GM23248 (cell line): Measurements from ENCODE around the gene MMP23B. TPM values are rescaled to one million over a fixed set of nuclear protein-coding genes. Genes with fewer than 3 reads are reported as not detected.

Source experiments
- DNase-seq: peaks from one replicate; pipeline ENCODE4 v3.0.0-alpha.2; 2015
- H2AFZ ChIP-seq: fragments of 200-600 bp; sonication (generic); 2 replicates; pipeline ENCODE4 v1.6.1; 2016; ENCODE audit warnings: antibody characterized with exemption
- H3F3A ChIP-seq: fragments of 200-600 bp; sonication (generic); 2 replicates; pipeline ENCODE4 v1.6.1; 2016; ENCODE audit warnings: mild to moderate bottlenecking, antibody characterized with exemption, mixed run types; ENCODE audit not compliant: insufficient read depth
- H3K27ac ChIP-seq: fragments of 200-600 bp; sonication (generic); 2 replicates; pipeline ENCODE4 v1.5.1; 2016; ENCODE audit warnings: mild to moderate bottlenecking
- H3K27me3 ChIP-seq: fragments of 200-600 bp; sonication (generic); replicated peaks from 2 replicates; pipeline ENCODE4 v1.6.1; 2016; ENCODE audit warnings: mild to moderate bottlenecking; ENCODE audit not compliant: insufficient read depth
- H3K36me3 ChIP-seq: fragments of 200-600 bp; sonication (generic); 2 replicates; pipeline ENCODE4 v1.6.1; 2016; ENCODE audit warnings: low read depth, mild to moderate bottlenecking
- H3K4me1 ChIP-seq: fragments of 200-600 bp; sonication (generic); 2 replicates; pipeline ENCODE4 v1.6.1; 2016; ENCODE audit warnings: mild to moderate bottlenecking; ENCODE audit not compliant: insufficient read depth
- H3K4me2 ChIP-seq: fragments of 200-600 bp; sonication (generic); one replicate; pipeline ENCODE4 v1.6.1; 2016; ENCODE audit warnings: mild to moderate bottlenecking; ENCODE audit not compliant: unreplicated experiment
- H3K4me3 ChIP-seq: fragments of 200-600 bp; sonication (generic); 2 replicates; pipeline ENCODE4 v1.5.1; 2016; ENCODE audit warnings: mild to moderate bottlenecking
- H3K79me2 ChIP-seq: fragments of 200-600 bp; sonication (generic); 2 replicates; pipeline ENCODE4 v1.6.1; 2016; ENCODE audit warnings: mild to moderate bottlenecking; ENCODE audit not compliant: insufficient read depth
- H3K9ac ChIP-seq: fragments of 200-600 bp; sonication (generic); 2 replicates; pipeline ENCODE4 v1.6.1; 2016; ENCODE audit warnings: mild to moderate bottlenecking
- H3K9me2 ChIP-seq: fragments of 200-600 bp; sonication (generic); 2 replicates; pipeline ENCODE4 v1.6.1; 2016; ENCODE audit warnings: mixed run types, mild to moderate bottlenecking, moderate library complexity; ENCODE audit not compliant: insufficient read depth
- H3K9me3 ChIP-seq: fragments of 200-600 bp; sonication (generic); one replicate; pipeline ENCODE4 v1.6.1; 2017; ENCODE audit warnings: low read depth
- H4K20me1 ChIP-seq: fragments of 200-600 bp; sonication (generic); 2 replicates; pipeline ENCODE4 v1.6.0; 2016; ENCODE audit not compliant: insufficient read depth
- EZH2 ChIP-seq: fragments of 200-600 bp; sonication (generic); IDR thresholded peaks from 2 replicates; pipeline ENCODE4 v1.6.1; 2018; ENCODE audit warnings: antibody characterized with exemption, mild to moderate bottlenecking; ENCODE audit not compliant: insufficient read depth, poor library complexity, severe bottlenecking
- EZH2phosphoT487 ChIP-seq: fragments of 200-600 bp; sonication (generic); IDR thresholded peaks from 2 replicates; pipeline ENCODE4 v1.6.1; 2018; ENCODE audit warnings: antibody characterized with exemption, moderate library complexity, mild to moderate bottlenecking, low read depth; ENCODE audit not compliant: insufficient read depth
- WGBS, 2 experiments: methylation state at CpG; one replicate each; pipeline ENCODE4 v1.1.6; 2015 to 2017; ENCODE audit warnings: low lambda C conversion rate in 2 of 2, low coverage in 1 of 2; ENCODE audit errors: missing lambda C conversion rate in 2 of 2; 5-methylcytosine and 5-hydroxymethylcytosine counted together
- in situ Hi-C: fragments of 300-500 bp; cut with MboI; formaldehyde crosslinking; loops from 2 replicates; pipeline ENCODE4 v1.15.0; 2020
- polyA plus RNA-seq: library from polyadenylated mRNA; unstranded; fragments of >200 nt; fragmentation: Nextera tagmentation; extraction: Ambion mirVana; gene quantifications from 2 replicates; pipeline ENCODE4 v1.2.1, GENCODE V29; 2016
- total RNA-seq: library from RNA; depleted of rRNA; stranded (reverse); fragments of >200 nt; shearing (Covaris generic); gene quantifications from 2 replicates; pipeline ENCODE4 v1.2.3, GENCODE V29; 2014

Gene MMP23B
- total and polyA plus RNA-seq, 2 experiments from 2014 or later: 1.1 TPM; not detected in 1

DNA sequence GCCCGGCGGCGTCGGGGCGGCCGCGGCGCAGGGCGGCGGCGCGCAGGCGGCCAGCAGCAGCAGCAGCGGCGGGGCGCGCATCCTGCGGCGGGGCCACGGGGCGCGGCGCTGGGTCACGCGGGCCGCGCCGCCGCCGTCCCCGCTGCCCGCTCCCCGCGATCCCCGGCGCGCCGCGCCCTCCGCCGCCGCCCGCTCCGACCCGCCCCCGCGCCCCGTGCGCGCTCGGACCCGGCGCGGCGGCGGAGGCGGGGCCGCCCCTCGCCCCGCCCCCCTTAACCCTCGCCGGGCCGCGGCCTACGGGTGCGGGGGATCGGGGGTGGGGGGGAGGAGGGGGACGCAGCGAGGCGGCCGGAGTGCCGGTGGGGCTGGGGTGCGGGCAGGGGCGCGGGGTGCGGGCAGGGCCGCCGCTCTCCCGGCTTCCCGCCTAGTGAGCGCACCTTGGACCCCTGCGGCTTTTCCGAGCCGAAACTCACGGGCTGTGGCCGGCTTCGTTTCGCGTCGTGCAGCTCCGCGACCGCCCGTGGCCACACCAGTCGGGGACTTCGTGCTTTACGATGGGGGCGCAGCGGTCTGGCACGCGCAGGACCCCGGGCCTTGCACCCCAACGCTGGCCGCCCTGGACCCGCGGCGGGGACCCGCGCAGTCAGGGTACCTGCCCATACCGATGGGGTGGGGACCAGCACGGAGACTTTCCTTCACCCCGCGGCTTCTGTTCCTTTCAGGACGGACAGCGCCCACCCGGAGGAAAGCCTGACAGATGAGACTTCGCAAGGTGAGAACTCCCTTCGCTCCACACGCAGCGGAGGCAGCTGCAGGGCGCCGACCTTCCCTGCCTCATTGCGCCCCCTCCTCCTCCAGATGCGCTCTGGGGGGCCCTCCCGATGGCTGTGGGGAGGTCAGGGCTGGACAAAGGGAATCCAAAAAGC lies 31.8 kb upstream of the MMP23B start, which contains the start of gene FNDC10:
FNDC10 (minus strand) TSS at position 201 of the 926 bp plus-strand sequence; CDS start at position 81, 120 bp downstream.
- no peaks in the 10 kb centered on the region for H3K9me2 ChIP-seq
- peak; percentile 49 for DNase-seq
- peaks cover 12% of the 10 kb centered on the region; the same call in 1 of the 2 replicates for H3K27me3 ChIP-seq
- H3K4me1 ChIP-seq: no peaks in the 10 kb centered on the region
- TF ChIP-seq EZH2phosphoT487: no peak
- TF ChIP-seq EZH2: no peak
- H3K9ac ChIP-seq: no peak within 1 kb of the TSS
- H2AFZ ChIP-seq: peak within 1 kb of the TSS; percentile 67
- H3K4me2 ChIP-seq: peak within 1 kb of the TSS; percentile 54
- no peaks in the 10 kb centered on the region for H3K79me2 ChIP-seq
- no peaks in the 10 kb centered on the region for H4K20me1 ChIP-seq
- in situ Hi-C loops: no loop called here
- H3K9me3 ChIP-seq: no peaks in the 10 kb centered on the region
- H3F3A ChIP-seq: 0 out of 2 replicates have a peak, but pooled peaks cover 4% of the 10 kb centered on the region
- peak within 1 kb of the TSS; percentile 63 for H3K4me3 ChIP-seq
- H3K27ac ChIP-seq: no peak within 1 kb of the TSS
- 4 to 7% methylated on average over 34 to 39 of the region's 125 CpGs for WGBS, 2 experiments
- no peaks in the 10 kb centered on the region for H3K36me3 ChIP-seq

DNA sequence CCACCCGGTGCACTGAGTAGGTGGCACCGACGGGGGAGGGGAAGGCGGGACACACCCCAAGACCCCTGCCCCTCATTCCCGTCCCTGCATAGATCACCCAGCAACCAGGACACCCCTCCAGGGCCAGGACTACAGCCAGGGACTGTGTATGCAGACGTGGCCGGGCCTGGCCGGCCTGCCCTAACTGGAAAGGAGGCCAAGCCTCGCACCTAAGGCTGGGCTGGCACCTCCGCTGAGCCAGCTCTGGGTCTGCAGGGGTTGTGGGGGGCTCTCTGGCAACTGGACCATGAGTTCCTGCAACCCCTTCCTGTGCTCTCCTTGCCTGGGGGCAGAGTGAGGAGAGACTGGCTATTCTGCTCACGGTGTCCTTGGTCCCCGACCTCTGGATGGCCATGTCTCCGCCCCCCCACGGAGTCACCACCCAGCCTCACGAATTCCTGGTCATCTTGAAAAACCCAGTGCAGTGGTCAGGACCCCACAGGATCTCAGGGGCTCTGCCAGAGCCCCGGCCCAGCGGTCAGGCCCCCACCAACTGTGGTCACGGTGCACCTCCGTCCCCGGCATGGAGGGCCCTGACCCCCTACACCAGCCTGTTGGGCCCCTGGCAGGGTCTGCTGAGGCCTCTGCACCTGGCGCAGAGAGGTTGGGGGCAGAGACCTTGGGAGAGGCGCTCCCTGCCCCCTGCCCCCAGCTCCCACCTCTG lies 31.0 kb upstream of the MMP23B start:
- no peaks in the 10 kb centered on the region for H3K9me3 ChIP-seq
- 69 to 75% methylated on average over 20 to 21 of the region's 22 CpGs for WGBS, 2 experiments
- H3K27me3 ChIP-seq: peaks cover 8% of the 10 kb centered on the region; the same call in 1 of the 2 replicates
- no peaks in the 10 kb centered on the region for H3K4me1 ChIP-seq
- in situ Hi-C loops: no loop called here
- peak overlapping the region; percentile 54 for H3K4me2 ChIP-seq
- H3K27ac ChIP-seq: no peak overlapping the region
- no peaks in the 10 kb centered on the region for H3K9me2 ChIP-seq
- no peaks in the 10 kb centered on the region for H3K79me2 ChIP-seq
- H3K36me3 ChIP-seq: no peaks in the 10 kb centered on the region
- no peak overlapping the region for H3K9ac ChIP-seq
- no peak for DNase-seq
- peak overlapping the region; percentile 63; the same call in 1 of the 2 replicates for H3K4me3 ChIP-seq
- H4K20me1 ChIP-seq: no peaks in the 10 kb centered on the region
- TF ChIP-seq EZH2: no peak
- TF ChIP-seq EZH2phosphoT487: no peak
- H2AFZ ChIP-seq: no peak overlapping the region
- H3F3A ChIP-seq: 0 out of 2 replicates have a peak, but pooled peaks cover 4% of the 10 kb centered on the region

DNA sequence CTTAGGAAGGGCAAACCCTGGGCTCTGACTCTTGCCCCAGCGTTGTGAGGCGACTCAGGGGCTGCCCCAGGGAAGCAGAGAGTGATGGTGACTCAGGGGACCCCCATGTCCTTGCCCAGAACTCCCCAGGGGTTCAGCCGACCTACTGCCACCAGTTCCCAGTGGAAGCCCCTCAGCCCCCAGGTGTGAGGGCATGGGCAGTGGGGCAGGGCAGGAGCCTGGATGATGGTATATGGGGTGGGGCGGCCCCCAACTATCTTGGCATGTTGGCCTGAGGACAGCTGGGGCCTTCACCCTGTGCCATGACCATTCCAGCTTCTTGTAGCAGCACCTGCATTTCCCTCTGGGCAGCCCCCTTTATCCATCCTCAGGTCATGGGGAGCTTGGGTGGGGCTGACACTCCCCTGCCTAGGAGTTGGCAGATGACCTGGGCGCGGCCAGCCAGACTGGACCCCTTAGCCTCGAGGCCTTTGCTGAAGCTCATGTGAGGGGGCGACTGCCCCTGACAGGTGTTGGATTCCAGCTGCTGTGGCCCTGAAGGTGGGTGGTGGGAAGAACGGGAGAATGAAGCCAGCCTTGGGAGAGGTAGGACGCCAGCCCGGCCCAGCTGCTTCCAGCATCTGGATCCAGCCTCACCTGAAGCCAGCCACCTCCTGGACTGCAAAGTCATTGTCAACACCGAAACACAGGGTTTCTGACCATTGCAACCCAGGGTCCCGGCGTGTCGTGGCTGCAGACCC lies 30.2 kb upstream of the MMP23B start:
- H3K4me3 ChIP-seq: no peak overlapping the region
- H3K4me2 ChIP-seq: no peak overlapping the region
- peaks cover under 1% of the 10 kb centered on the region; the same call in 1 of the 2 replicates for H3K27me3 ChIP-seq
- no peaks in the 10 kb centered on the region for H3K9me2 ChIP-seq
- H3F3A ChIP-seq: 0 out of 2 replicates have a peak, but pooled peaks cover 4% of the 10 kb centered on the region
- H3K36me3 ChIP-seq: no peaks in the 10 kb centered on the region
- in situ Hi-C loops: no loop called here
- H3K27ac ChIP-seq: no peak overlapping the region
- H3K9me3 ChIP-seq: no peaks in the 10 kb centered on the region
- no peaks in the 10 kb centered on the region for H3K4me1 ChIP-seq
- no peak for TF ChIP-seq EZH2
- TF ChIP-seq EZH2phosphoT487: no peak
- DNase-seq: no peak
- H3K79me2 ChIP-seq: no peaks in the 10 kb centered on the region
- WGBS, 2 experiments: 91 to 92% methylated on average over 15 of the region's 15 CpGs
- no peaks in the 10 kb centered on the region for H4K20me1 ChIP-seq
- no peak overlapping the region for H2AFZ ChIP-seq
- H3K9ac ChIP-seq: no peak overlapping the region
